GM10847 (cell line): ENCODE results near the gene TMEM259.

Experiments
- POLR2A ChIP-seq: IDR thresholded peaks from 2 replicates; pipeline ENCODE4 v1.6.1; 2011; ENCODE audit not compliant: insufficient read length; ENCODE audit errors: extremely low read depth

TMEM259 gene

GRCh38 chr19:1015782-1016646, 4.9 kb downstream of the TMEM259 start:
- TF ChIP-seq POLR2A, result no peak

GRCh38 chr19:1015061-1015781, 5.7 kb downstream of the TMEM259 start:
- no peak for TF ChIP-seq POLR2A

GRCh38 chr19:1014161-1015060, 6.5 kb downstream of the TMEM259 start:
- no peak for TF ChIP-seq POLR2A

- no peak for TF ChIP-seq POLR2A
These were observed 7.7 kb downstream of the TMEM259 start for GRCh38 chr19:1013218-1013617.

GRCh38 chr19:1012334-1012733, 8.6 kb downstream of the TMEM259 start:
- TF ChIP-seq POLR2A, result no peak

GRCh38 chr19:1011831-1012333, 9.0 kb downstream of the TMEM259 start:
- TF ChIP-seq POLR2A, result no peak

- no peak for TF ChIP-seq POLR2A
These were observed 10.1 kb downstream of the TMEM259 start for GRCh38 chr19:1010586-1011510.

- TF ChIP-seq POLR2A, result no peak
These were observed 10.9 kb downstream of the TMEM259 start for GRCh38 chr19:1009981-1010538.

- no peak for TF ChIP-seq POLR2A
These were observed 11.6 kb downstream of the TMEM259 start for GRCh38 chr19:1009041-1009980.

- TF ChIP-seq POLR2A, result no peak
These were observed 12.5 kb downstream of the TMEM259 start for GRCh38 chr19:1008268-1009040.

GRCh38 chr19:1007399-1008251, 13.3 kb downstream of the TMEM259 start:
- TF ChIP-seq POLR2A, result no peak
